Endothelial cell of umbilical vein (primary cell): ENCODE measurements around the gene CFLAR. TPM values are rescaled to one million over a fixed set of nuclear protein-coding genes. Genes with fewer than 3 reads are reported as not detected.

Source experiments
- BruUV-seq: library from RNA; stranded (reverse); fragments of 400-500 nt; replicated peaks from 2 replicates; lab custom pipeline; 2021; lab: Mats Ljungman, UMichigan
- CTCF ChIA-PET: fragments of 300-600, 350-600 bp; sonication (Branson Sonifier 250); formaldehyde crosslinking; loops from one replicate; lab custom pipeline; 2021; ENCODE audit warnings: antibody characterized with exemption, inconsistent platforms; lab: Charles Lee
- POLR2A ChIA-PET: fragments of 300-600, 350-600 bp; sonication (Branson Sonifier 250); formaldehyde crosslinking; loops from one replicate; lab custom pipeline; 2021; ENCODE audit warnings: antibody characterized with exemption, inconsistent platforms; lab: Charles Lee
- DNase-seq: peaks from one replicate; pipeline ENCODE4 v3.0.0-alpha.2; 2011; ENCODE audit warnings: low read depth, low spot score
- FAIRE-seq: peaks from 2 replicates; lab custom pipeline; 2011; peaks lifted over from hg19 to GRCh38; lab: Jason Lieb, UNC
- H2AFZ ChIP-seq: 2 replicates; pipeline ENCODE4 v1.6.0; 2012; ENCODE audit warnings: low read depth, low read length, control low read depth, inconsistent platforms
- H3K27ac ChIP-seq: 2 replicates; pipeline ENCODE4 v1.5.1; 2011; ENCODE audit warnings: low read depth, mild to moderate bottlenecking, control low read depth, low read length, moderate library complexity; ENCODE audit not compliant: insufficient read depth
- H3K27me3 ChIP-seq, 2 experiments: 2 replicates each; pipeline versions ENCODE4 v1.6.0 to v1.6.1; 2011; ENCODE audit warnings: low read length in 2 of 2, mixed read lengths in 1 of 2; ENCODE audit not compliant: control insufficient read depth in 2 of 2, insufficient read depth in 2 of 2
- H3K36me3 ChIP-seq, 2 experiments: 2 replicates in 1 of 2; 3 replicates in 1 of 2; pipeline ENCODE4 v1.5.1; 2011; ENCODE audit warnings: low read length in 2 of 2, mild to moderate bottlenecking in 1 of 2, moderate library complexity in 1 of 2; ENCODE audit not compliant: control insufficient read depth in 2 of 2, insufficient read depth in 2 of 2; ENCODE audit errors: extremely low read depth in 1 of 2
- H3K4me1 ChIP-seq: 3 replicates; pipeline ENCODE4 v1.5.1; 2011; ENCODE audit warnings: mild to moderate bottlenecking, low read length; ENCODE audit not compliant: control insufficient read depth, insufficient read depth; ENCODE audit errors: extremely low read depth
- H3K4me2 ChIP-seq: 2 replicates; pipeline ENCODE4 v1.6.1; 2011; ENCODE audit warnings: low read length, control low read depth, mixed read lengths; ENCODE audit not compliant: insufficient read depth
- H3K4me3 ChIP-seq, 3 experiments: fragments of 200-600 bp in 1 of 3; sonication (generic), shearing (Covaris generic) in 1 of 3; replicated peaks in 1 of 3; 2 replicates each; pipeline ENCODE4 v1.5.1; 2011 to 2016; ENCODE audit warnings: control low read depth in 3 of 3, low read length in 3 of 3, mild to moderate bottlenecking in 2 of 3, inconsistent platforms in 1 of 3, low read depth in 1 of 3, moderate library complexity in 1 of 3; ENCODE audit not compliant: insufficient read depth in 1 of 3
- H3K79me2 ChIP-seq: 2 replicates; pipeline ENCODE4 v1.6.0; 2012; ENCODE audit warnings: low read length, inconsistent platforms; ENCODE audit not compliant: control insufficient read depth, insufficient read depth
- H3K9ac ChIP-seq: replicated peaks from 2 replicates; pipeline ENCODE3; 2011; ENCODE audit warnings: low read length, control low read depth; ENCODE audit not compliant: insufficient read depth; ENCODE audit errors: extremely low read depth
- H3K9me1 ChIP-seq: replicated peaks from 3 replicates; pipeline ENCODE4 v1.6.0; 2011; ENCODE audit warnings: mild to moderate bottlenecking, low read length; ENCODE audit not compliant: control insufficient read depth, insufficient read depth; ENCODE audit errors: extremely low read depth
- H3K9me3 ChIP-seq: replicated peaks from 2 replicates; pipeline ENCODE4 v1.5.1; 2012; ENCODE audit warnings: low read length, inconsistent platforms; ENCODE audit not compliant: control insufficient read depth, insufficient read depth
- H4K20me1 ChIP-seq: replicated peaks from 2 replicates; pipeline ENCODE3; 2011; ENCODE audit warnings: mild to moderate bottlenecking, low read length; ENCODE audit not compliant: control insufficient read depth, insufficient read depth; ENCODE audit errors: extremely low read depth
- EZH2 ChIP-seq: IDR thresholded peaks from 2 replicates; pipeline ENCODE4 v1.6.1; 2012; ENCODE audit warnings: borderline replicate concordance, low read depth, mild to moderate bottlenecking, moderate library complexity, low read length, inconsistent platforms; ENCODE audit not compliant: severe bottlenecking
- FOS ChIP-seq: IDR thresholded peaks from 2 replicates; pipeline ENCODE4 v1.6.1; 2011; ENCODE audit warnings: mild to moderate bottlenecking, low read length, moderate library complexity, borderline replicate concordance; ENCODE audit not compliant: insufficient read depth
- GATA2 ChIP-seq: IDR thresholded peaks from 2 replicates; pipeline ENCODE4 v1.7.0; 2011; ENCODE audit warnings: low read depth, mild to moderate bottlenecking, moderate library complexity, mixed read lengths, low read length; ENCODE audit not compliant: insufficient read length, insufficient read depth
- JUN ChIP-seq: IDR thresholded peaks from 2 replicates; pipeline ENCODE4 v1.6.1; 2011; ENCODE audit warnings: borderline replicate concordance, low read depth; ENCODE audit not compliant: insufficient read length, insufficient read depth
- MYC ChIP-seq: IDR thresholded peaks from one replicate; pipeline ENCODE4 v1.6.1; 2011; ENCODE audit warnings: mild to moderate bottlenecking, low read depth, low read length
- POLR2A ChIP-seq: IDR thresholded peaks from 2 replicates; pipeline ENCODE4 v1.6.1; 2012; ENCODE audit warnings: low read depth, mild to moderate bottlenecking, control low read depth, low read length
- POLR2AphosphoS5 ChIP-seq: IDR thresholded peaks from 2 replicates; pipeline ENCODE4 v1.6.1; 2012; ENCODE audit warnings: low read depth, mild to moderate bottlenecking, control low read depth, low read length, moderate library complexity; ENCODE audit not compliant: insufficient read depth
- dilution Hi-C: fragments of 300-500 bp; cut with MboI; formaldehyde crosslinking; loops from one replicate; pipeline ENCODE4 v1.15.0; 2019; ENCODE audit warnings: low sequenced_read_pairs; ENCODE audit not compliant: extremely low pct_ligation_motif_present
- intact Hi-C: fragments of 100-400 bp; cut with micrococcal nuclease; formaldehyde crosslinking; loops from one replicate; pipeline ENCODE4 v1.10.0; 2022
- polyA plus RNA-seq, 4 experiments: library from polyadenylated mRNA; depleted of rRNA in 3 of 4; stranded (reverse) in 3 of 4; unstranded in 1 of 4; fragments of >200 nt; gene quantifications; 2 replicates each; pipeline versions ENCODE4 v1.2.1 to v1.2.3, GENCODE V29; 2011 to 2012; ENCODE audit warnings: missing spikeins in 1 of 4
- total RNA-seq: library from RNA; stranded (reverse); gene quantifications from 2 replicates; pipeline ENCODE4 v1.2.3, GENCODE V29; 2021
- TF ChIP-seq, protein P1 (sequence below), 2 donors: IDR thresholded peaks; 1 replicate in 1 of 2; 2 replicates in 1 of 2; pipeline ENCODE4 v1.5.1; 2011; ENCODE audit warnings: low read length in 2 of 2, mild to moderate bottlenecking in 2 of 2, moderate library complexity in 2 of 2, control low read depth in 1 of 2, inconsistent platforms in 1 of 2, low read depth in 1 of 2; ENCODE audit not compliant: insufficient read depth in 1 of 2; ENCODE audit errors: extremely low read depth in 1 of 2
- TF ChIP-seq, protein P2 (sequence below): IDR thresholded peaks from 2 replicates; pipeline ENCODE4 v1.6.1; 2011; ENCODE audit not compliant: insufficient read depth, insufficient read length

The CFLAR gene
- total and polyA plus RNA-seq, 2 donors (not counting 3 experiments of a cell fraction or from before 2014, with no cell fraction given) = 104 to 260 TPM

DNA sequence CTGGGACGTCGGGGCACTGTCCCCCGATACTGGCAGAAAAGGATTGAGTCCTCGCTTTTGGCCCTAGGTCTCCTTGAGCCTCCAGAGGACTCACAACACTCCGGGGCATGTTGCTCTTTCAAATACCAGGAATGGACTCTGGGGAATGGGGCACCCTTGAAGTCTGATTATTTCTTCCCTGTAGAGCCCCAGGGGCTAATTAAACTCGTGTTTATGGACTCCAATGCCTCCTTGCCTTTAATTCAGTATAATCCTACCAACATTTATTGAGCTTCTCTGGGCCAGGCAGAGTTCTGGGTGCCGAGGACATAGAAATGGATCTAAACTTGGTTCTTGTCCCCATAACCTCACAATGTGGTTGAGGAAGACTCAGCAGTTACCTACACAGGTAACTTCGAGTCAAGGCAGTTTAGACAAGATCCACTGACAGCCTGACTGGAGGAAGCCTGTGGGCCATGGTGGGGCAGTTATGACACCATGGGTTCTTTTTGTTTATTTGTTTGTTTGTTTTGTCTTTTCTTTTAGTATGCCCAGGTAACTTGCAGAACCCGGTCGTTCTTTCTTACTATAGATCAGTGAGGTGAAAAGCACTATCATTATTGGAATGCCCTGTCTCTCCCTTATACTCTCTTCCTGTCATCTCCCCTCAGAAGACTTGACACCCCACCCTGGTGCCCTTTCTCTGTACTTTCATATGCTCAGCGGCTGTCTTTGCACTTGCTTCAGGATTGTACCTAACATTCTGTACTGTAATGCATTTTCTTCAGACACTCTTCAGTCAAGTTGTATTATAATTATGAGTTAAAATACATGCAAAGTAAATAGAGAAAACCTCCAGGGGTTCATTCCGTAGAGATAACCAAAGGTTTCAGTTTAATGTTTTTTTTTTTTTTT, 3.2 kb downstream of the CFLAR start:
- Histone ChIP-seq H3K9me3 (no peaks in the 10 kb centered on the region), H2AFZ (no peak overlapping the region), H3K4me1 (peaks cover 68% of the 10 kb centered on the region), H3K79me2 (peaks cover 65% of the 10 kb centered on the region), H4K20me1 (no peaks in the 10 kb centered on the region), H3K4me3 (peak overlapping the region; percentile 77 to 99 (median 77)), H3K27ac (peak overlapping the region; percentile 88), H3K9ac (peak overlapping the region; percentile 95), H3K27me3 (no peaks in the 10 kb centered on the region), H3K9me1 (no peaks in the 10 kb centered on the region), H3K4me2 (peak overlapping the region; percentile 99), H3K36me3 (peaks cover 5 to 9% of the 10 kb centered on the region in 2 experiments)
- no TSS peak for BruUV-seq
- FAIRE-seq (peak; percentile 55), DNase-seq (peak; percentile 68)
- ChIA-PET POLR2A (interaction anchor here (1.3 to 2.3 kb wide), 4 partner anchors 9 to 39 kb away, joined by 3 to 11 read pairs (median 4); no protein-coding TSS in a partner anchor), CTCF (interaction anchor here (1.2 to 5.4 kb wide), 16 partner anchors 12 to 213 kb away, joined by 3 to 140 read pairs (median 8); partner anchors contain the start of gene CASP10)
- dilution Hi-C loops (no loop called here), intact Hi-C loops (loop anchor here (1.0 to 5.0 kb wide), 6 partner anchors 11 to 407 kb away; no protein-coding TSS in a partner anchor)
- TF ChIP-seq FOS = no peak
- no peak for TF ChIP-seq POLR2AphosphoS5
- no peak for TF ChIP-seq MYC
- no peak for TF ChIP-seq POLR2A
- no peak for TF ChIP-seq EZH2
- no peak for TF ChIP-seq GATA2
- no peak for TF ChIP-seq JUN
- TF ChIP-seq, protein P1, sequence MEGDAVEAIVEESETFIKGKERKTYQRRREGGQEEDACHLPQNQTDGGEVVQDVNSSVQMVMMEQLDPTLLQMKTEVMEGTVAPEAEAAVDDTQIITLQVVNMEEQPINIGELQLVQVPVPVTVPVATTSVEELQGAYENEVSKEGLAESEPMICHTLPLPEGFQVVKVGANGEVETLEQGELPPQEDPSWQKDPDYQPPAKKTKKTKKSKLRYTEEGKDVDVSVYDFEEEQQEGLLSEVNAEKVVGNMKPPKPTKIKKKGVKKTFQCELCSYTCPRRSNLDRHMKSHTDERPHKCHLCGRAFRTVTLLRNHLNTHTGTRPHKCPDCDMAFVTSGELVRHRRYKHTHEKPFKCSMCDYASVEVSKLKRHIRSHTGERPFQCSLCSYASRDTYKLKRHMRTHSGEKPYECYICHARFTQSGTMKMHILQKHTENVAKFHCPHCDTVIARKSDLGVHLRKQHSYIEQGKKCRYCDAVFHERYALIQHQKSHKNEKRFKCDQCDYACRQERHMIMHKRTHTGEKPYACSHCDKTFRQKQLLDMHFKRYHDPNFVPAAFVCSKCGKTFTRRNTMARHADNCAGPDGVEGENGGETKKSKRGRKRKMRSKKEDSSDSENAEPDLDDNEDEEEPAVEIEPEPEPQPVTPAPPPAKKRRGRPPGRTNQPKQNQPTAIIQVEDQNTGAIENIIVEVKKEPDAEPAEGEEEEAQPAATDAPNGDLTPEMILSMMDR (IDR thresholded peaks at IDR 0.05; ENCODE audit: extremely low read depth in 1 of 2, insufficient read depth in 1 of 2, low read depth in 1 of 2, low read length in 2 of 2) = no peak
- TF ChIP-seq, protein P2, sequence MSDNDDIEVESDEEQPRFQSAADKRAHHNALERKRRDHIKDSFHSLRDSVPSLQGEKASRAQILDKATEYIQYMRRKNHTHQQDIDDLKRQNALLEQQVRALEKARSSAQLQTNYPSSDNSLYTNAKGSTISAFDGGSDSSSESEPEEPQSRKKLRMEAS = no peak
